Activated naive CD8-positive, alpha-beta T cell treated with anti-CD3 and anti-CD28 coated beads for 36 hours (primary cell): Measurements from ENCODE around the gene XIAP. TPM values are rescaled to one million over a fixed set of nuclear protein-coding genes. Genes with fewer than 3 reads are reported as not detected.
"Not testable (repeated sequence)": the region's sequence is repeated elsewhere in the genome, so short reads cannot be mapped to it uniquely, and the experiment has no call there.

ENCODE experiments used
- DNase-seq: peaks from one replicate; pipeline ENCODE4 v3.0.0; 2021
- H3K27ac Mint-ChIP-seq: one replicate; pipeline ENCODE4 v1.8.0; 2022; ENCODE audit warnings: mild to moderate bottlenecking, moderate library complexity, mixed read lengths
- H3K27me3 Mint-ChIP-seq: one replicate; pipeline ENCODE4 v1.8.0; 2022; ENCODE audit warnings: mild to moderate bottlenecking, mixed read lengths
- H3K36me3 Mint-ChIP-seq: one replicate; pipeline ENCODE4 v1.8.0; 2021; ENCODE audit warnings: mild to moderate bottlenecking, mixed read lengths
- H3K4me1 Mint-ChIP-seq: one replicate; pipeline ENCODE4 v1.8.0; 2021; ENCODE audit warnings: mixed read lengths
- H3K4me3 Mint-ChIP-seq: one replicate; pipeline ENCODE4 v1.8.0; 2022; ENCODE audit warnings: mild to moderate bottlenecking, moderate library complexity, mixed read lengths
- H3K9me3 Mint-ChIP-seq: one replicate; pipeline ENCODE4 v1.8.0; 2022; ENCODE audit warnings: mixed read lengths
- total RNA-seq, 2 experiments: library from RNA; stranded (reverse); gene quantifications; one replicate each; pipeline ENCODE4 v1.2.3, GENCODE V29; 2021

Gene XIAP
- total RNA-seq, 2 experiments from 2014 or later: 23.7 to 26.7 TPM

- Mint-ChIP-seq H3K27me3 (no peaks in the 10 kb centered on the region), H3K4me1 (peaks cover 4% of the 10 kb centered on the region), H3K4me3 (no peak overlapping the region), H3K27ac (no peak overlapping the region), H3K36me3 (no peaks in the 10 kb centered on the region), H3K9me3 (no peaks in the 10 kb centered on the region)
- DNase-seq: no peak
Observed at GRCh38 chrX:123851079-123851478, 8.8 kb upstream of the XIAP start.

- Mint-ChIP-seq H3K36me3 (no peaks in the 10 kb centered on the region), H3K27ac (no peak overlapping the region), H3K4me1 (peaks cover 7% of the 10 kb centered on the region), H3K4me3 (no peak overlapping the region), H3K9me3 (no peaks in the 10 kb centered on the region), H3K27me3 (no peaks in the 10 kb centered on the region)
- DNase-seq: no peak
Observed at GRCh38 chrX:123854329-123854728, 5.5 kb upstream of the XIAP start.

GRCh38 chrX:123859409-123859845 is 426 bp upstream of the XIAP start:
- H3K9me3 Mint-ChIP-seq: no peaks in the 10 kb centered on the region
- H3K4me1 Mint-ChIP-seq: peaks cover 5% of the 10 kb centered on the region
- no peaks in the 10 kb centered on the region for H3K27me3 Mint-ChIP-seq
- peaks cover 3% of the 10 kb centered on the region for H3K36me3 Mint-ChIP-seq
- H3K4me3 Mint-ChIP-seq: peak overlapping the region; percentile 88
- H3K27ac Mint-ChIP-seq: peak overlapping the region; percentile 89
- no peak for DNase-seq

GRCh38 chrX:123860983-123861382 is 1.1 kb downstream of the XIAP start:
- no peaks in the 10 kb centered on the region for H3K27me3 Mint-ChIP-seq
- H3K9me3 Mint-ChIP-seq: no peaks in the 10 kb centered on the region
- H3K4me3 Mint-ChIP-seq: peak overlapping the region; percentile 88
- H3K36me3 Mint-ChIP-seq: peaks cover 9% of the 10 kb centered on the region
- peak overlapping the region; percentile 89 for H3K27ac Mint-ChIP-seq
- peaks cover 5% of the 10 kb centered on the region for H3K4me1 Mint-ChIP-seq
- DNase-seq: no peak

GRCh38 chrX:123869488-123869887 is 9.6 kb downstream of the XIAP start:
- DNase-seq: no peak
- H3K27me3 Mint-ChIP-seq: no peaks in the 10 kb centered on the region
- H3K36me3 Mint-ChIP-seq: peaks cover 12% of the 10 kb centered on the region
- peak overlapping the region; percentile 75 for H3K27ac Mint-ChIP-seq
- H3K4me3 Mint-ChIP-seq: no peak overlapping the region
- peaks cover 6% of the 10 kb centered on the region for H3K4me1 Mint-ChIP-seq
- H3K9me3 Mint-ChIP-seq: no peaks in the 10 kb centered on the region

GRCh38 chrX:123871309-123871708 is 11.5 kb downstream of the XIAP start:
- no peaks in the 10 kb centered on the region for H3K27me3 Mint-ChIP-seq
- H3K36me3 Mint-ChIP-seq: peaks cover 7% of the 10 kb centered on the region
- H3K27ac Mint-ChIP-seq: no peak overlapping the region
- no peak for DNase-seq
- peaks cover 6% of the 10 kb centered on the region for H3K4me1 Mint-ChIP-seq
- no peaks in the 10 kb centered on the region for H3K9me3 Mint-ChIP-seq
- H3K4me3 Mint-ChIP-seq: no peak overlapping the region

- no peaks in the 10 kb centered on the region for H3K27me3 Mint-ChIP-seq
- no peak overlapping the region for H3K27ac Mint-ChIP-seq
- H3K4me3 Mint-ChIP-seq: no peak overlapping the region
- DNase-seq: no peak
- H3K9me3 Mint-ChIP-seq: no peaks in the 10 kb centered on the region
- H3K4me1 Mint-ChIP-seq: peaks cover 9% of the 10 kb centered on the region
- H3K36me3 Mint-ChIP-seq: peaks cover 9% of the 10 kb centered on the region
Observed at GRCh38 chrX:123873956-123874355, 14.1 kb downstream of the XIAP start.

- H3K27ac Mint-ChIP-seq: no peak overlapping the region
- H3K27me3 Mint-ChIP-seq: no peaks in the 10 kb centered on the region
- DNase-seq: no peak
- H3K4me3 Mint-ChIP-seq: no peak overlapping the region
- peaks cover 14% of the 10 kb centered on the region for H3K4me1 Mint-ChIP-seq
- H3K9me3 Mint-ChIP-seq: no peaks in the 10 kb centered on the region
- peaks cover 15% of the 10 kb centered on the region for H3K36me3 Mint-ChIP-seq
Observed at GRCh38 chrX:123876177-123876576, 16.3 kb downstream of the XIAP start.

GRCh38 chrX:123876844-123877243 is 17.0 kb downstream of the XIAP start:
- Mint-ChIP-seq H3K4me3 (no peak overlapping the region), H3K36me3 (peaks cover 17% of the 10 kb centered on the region), H3K4me1 (peaks cover 18% of the 10 kb centered on the region), H3K9me3 (no peaks in the 10 kb centered on the region), H3K27ac (no peak overlapping the region), H3K27me3 (no peaks in the 10 kb centered on the region)
- DNase-seq: no peak

- Mint-ChIP-seq H3K4me1 (peaks cover 18% of the 10 kb centered on the region), H3K27ac (peak overlapping the region; percentile 79), H3K4me3 (peak overlapping the region; percentile 43)
Observed at GRCh38 chrX:123878252-123878721, 18.4 kb downstream of the XIAP start.

GRCh38 chrX:123881330-123881729 is 21.5 kb downstream of the XIAP start:
- H3K4me1 Mint-ChIP-seq: peaks cover 18% of the 10 kb centered on the region
- no peak for DNase-seq
- no peak overlapping the region for H3K4me3 Mint-ChIP-seq
- H3K36me3 Mint-ChIP-seq: peaks cover 13% of the 10 kb centered on the region
- H3K9me3 Mint-ChIP-seq: no peaks in the 10 kb centered on the region
- H3K27me3 Mint-ChIP-seq: no peaks in the 10 kb centered on the region
- no peak overlapping the region for H3K27ac Mint-ChIP-seq

More at GRCh38 chrX:123878252-123878721, 18.4 kb downstream of the XIAP start:
- no peaks in the 10 kb centered on the region for H3K9me3 Mint-ChIP-seq
- peaks cover 10% of the 10 kb centered on the region for H3K36me3 Mint-ChIP-seq
- H3K27me3 Mint-ChIP-seq: no peaks in the 10 kb centered on the region
- DNase-seq: no peak

- peaks cover 15% of the 10 kb centered on the region for H3K4me1 Mint-ChIP-seq
- H3K36me3 Mint-ChIP-seq: peaks cover 10% of the 10 kb centered on the region
- no peak overlapping the region for H3K27ac Mint-ChIP-seq
- DNase-seq: no peak
- no peaks in the 10 kb centered on the region for H3K9me3 Mint-ChIP-seq
- no peak overlapping the region for H3K4me3 Mint-ChIP-seq
- no peaks in the 10 kb centered on the region for H3K27me3 Mint-ChIP-seq
Observed at GRCh38 chrX:123882391-123882790, 22.5 kb downstream of the XIAP start.

- Mint-ChIP-seq H3K9me3 (no peaks in the 10 kb centered on the region), H3K4me1 (peaks cover 9% of the 10 kb centered on the region), H3K27me3 (no peaks in the 10 kb centered on the region), H3K36me3 (peaks cover 15% of the 10 kb centered on the region), H3K4me3 (no peak overlapping the region), H3K27ac (no peak overlapping the region)
- DNase-seq: no peak
Observed at GRCh38 chrX:123884809-123885408, 25.1 kb downstream of the XIAP start.

- Mint-ChIP-seq H3K4me3 (no peak overlapping the region), H3K27ac (no peak overlapping the region), H3K36me3 (peaks cover 8% of the 10 kb centered on the region), H3K9me3 (no peaks in the 10 kb centered on the region), H3K4me1 (peaks cover 6% of the 10 kb centered on the region), H3K27me3 (no peaks in the 10 kb centered on the region)
- DNase-seq: no peak
Observed at GRCh38 chrX:123899701-123900100, 39.8 kb downstream of the XIAP start.

- H3K27ac Mint-ChIP-seq, H3K27me3 Mint-ChIP-seq, H3K4me3 Mint-ChIP-seq, H3K9me3 Mint-ChIP-seq, DNase-seq: not testable (repeated sequence)
- Mint-ChIP-seq H3K36me3 (peaks cover 20% of the 10 kb centered on the region), H3K4me1 (peaks cover 19% of the 10 kb centered on the region)
Observed at GRCh38 chrX:123903261-123903660, 43.4 kb downstream of the XIAP start.

- Mint-ChIP-seq H3K4me3 (no peak overlapping the region), H3K9me3 (no peaks in the 10 kb centered on the region), H3K27me3 (no peaks in the 10 kb centered on the region), H3K36me3 (peaks cover 22% of the 10 kb centered on the region), H3K4me1 (peaks cover 13% of the 10 kb centered on the region), H3K27ac (no peak overlapping the region)
- no peak for DNase-seq
Observed at GRCh38 chrX:123905332-123905731, 45.5 kb downstream of the XIAP start.
